ENCODE measurements around the gene PSMB11.

DNA sequence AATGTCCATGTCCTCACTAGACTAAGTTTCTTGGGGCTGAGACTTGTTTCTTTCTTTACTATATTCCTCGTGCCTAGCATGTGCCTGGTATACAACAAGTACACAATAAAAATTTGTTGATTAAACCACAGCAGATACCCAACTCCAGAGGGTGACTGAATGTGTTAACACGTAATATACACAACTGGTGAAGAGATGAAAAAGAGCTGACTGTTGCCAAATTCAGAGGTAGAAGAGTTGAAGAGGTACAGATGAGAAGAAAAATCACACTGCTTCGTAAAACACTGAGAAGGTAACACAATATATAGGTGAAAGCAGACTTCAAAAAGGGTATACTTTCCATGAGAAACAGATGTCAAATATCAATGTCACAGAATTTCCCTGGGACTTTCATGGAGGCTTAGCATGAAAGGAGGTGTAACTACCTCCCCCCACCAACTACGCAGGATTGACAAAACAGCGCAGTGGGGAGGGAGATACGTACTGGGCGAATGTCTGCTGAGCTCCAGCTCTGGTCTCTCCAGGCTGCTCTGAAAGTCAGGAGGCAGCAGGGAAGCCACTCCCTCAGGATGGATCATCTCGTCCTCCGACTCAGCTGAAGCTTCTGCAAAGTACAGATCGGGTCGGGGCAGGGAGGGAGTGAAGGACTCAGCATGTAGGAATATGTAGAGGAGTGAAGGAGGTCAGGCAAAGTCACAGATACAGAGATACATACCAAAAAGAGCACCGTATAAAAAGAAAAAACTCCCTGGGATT is 47.7 kb downstream of the PSMB11 start:
- TF ChIP-seq POLR2AphosphoS5 (IDR thresholded peaks at IDR 0.05; ENCODE audit: low read depth, low read length), result no peak
- TF ChIP-seq, protein P1, sequence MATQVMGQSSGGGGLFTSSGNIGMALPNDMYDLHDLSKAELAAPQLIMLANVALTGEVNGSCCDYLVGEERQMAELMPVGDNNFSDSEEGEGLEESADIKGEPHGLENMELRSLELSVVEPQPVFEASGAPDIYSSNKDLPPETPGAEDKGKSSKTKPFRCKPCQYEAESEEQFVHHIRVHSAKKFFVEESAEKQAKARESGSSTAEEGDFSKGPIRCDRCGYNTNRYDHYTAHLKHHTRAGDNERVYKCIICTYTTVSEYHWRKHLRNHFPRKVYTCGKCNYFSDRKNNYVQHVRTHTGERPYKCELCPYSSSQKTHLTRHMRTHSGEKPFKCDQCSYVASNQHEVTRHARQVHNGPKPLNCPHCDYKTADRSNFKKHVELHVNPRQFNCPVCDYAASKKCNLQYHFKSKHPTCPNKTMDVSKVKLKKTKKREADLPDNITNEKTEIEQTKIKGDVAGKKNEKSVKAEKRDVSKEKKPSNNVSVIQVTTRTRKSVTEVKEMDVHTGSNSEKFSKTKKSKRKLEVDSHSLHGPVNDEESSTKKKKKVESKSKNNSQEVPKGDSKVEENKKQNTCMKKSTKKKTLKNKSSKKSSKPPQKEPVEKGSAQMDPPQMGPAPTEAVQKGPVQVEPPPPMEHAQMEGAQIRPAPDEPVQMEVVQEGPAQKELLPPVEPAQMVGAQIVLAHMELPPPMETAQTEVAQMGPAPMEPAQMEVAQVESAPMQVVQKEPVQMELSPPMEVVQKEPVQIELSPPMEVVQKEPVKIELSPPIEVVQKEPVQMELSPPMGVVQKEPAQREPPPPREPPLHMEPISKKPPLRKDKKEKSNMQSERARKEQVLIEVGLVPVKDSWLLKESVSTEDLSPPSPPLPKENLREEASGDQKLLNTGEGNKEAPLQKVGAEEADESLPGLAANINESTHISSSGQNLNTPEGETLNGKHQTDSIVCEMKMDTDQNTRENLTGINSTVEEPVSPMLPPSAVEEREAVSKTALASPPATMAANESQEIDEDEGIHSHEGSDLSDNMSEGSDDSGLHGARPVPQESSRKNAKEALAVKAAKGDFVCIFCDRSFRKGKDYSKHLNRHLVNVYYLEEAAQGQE (IDR thresholded peaks at IDR 0.05; ENCODE audit: insufficient read depth in 1 of 2, low read depth in 2 of 2, low read length in 2 of 2), result no peak
- TF ChIP-seq TAF1 (IDR thresholded peaks at IDR 0.05; ENCODE audit: borderline replicate concordance, insufficient read depth, low read length), result no peak
- no peak for TF ChIP-seq SIN3A (IDR thresholded peaks at IDR 0.05; ENCODE audit: borderline replicate concordance, insufficient read depth, low read length)
